Prostate gland (tissue), 2 donors: ENCODE measurements around the gene MPP4. TPM values are rescaled to one million over a fixed set of nuclear protein-coding genes. Genes with fewer than 3 reads are reported as not detected.

Experiments
- DNase-seq: peaks from one replicate; pipeline ENCODE4 v3.0.0-alpha.2; 2019; ENCODE audit warnings: low spot score
- H3K27ac ChIP-seq, 2 donors: fragments of 200-600 bp; sonication (generic); 2 replicates each; pipeline ENCODE4 v1.5.1; 2017 to 2019
- H3K27me3 ChIP-seq: fragments of 200-600 bp; sonication (generic); replicated peaks from 2 replicates; pipeline ENCODE4 v1.5.1; 2019; ENCODE audit not compliant: insufficient read depth
- H3K36me3 ChIP-seq, 2 donors: fragments of 200-600 bp; sonication (generic); 1 replicate in 1 of 2; 2 replicates in 1 of 2; pipeline versions ENCODE4 v1.5.1 to v1.8.1; 2017 to 2019
- H3K4me1 ChIP-seq: fragments of 200-600 bp; sonication (generic); replicated peaks from 2 replicates; pipeline ENCODE4 v1.5.1; 2019
- H3K4me3 ChIP-seq, 2 donors: fragments of 200-600 bp; sonication (generic); 2 replicates each; pipeline ENCODE4 v1.5.1; 2017 to 2019
- H3K9me3 ChIP-seq: fragments of 200-600 bp; sonication (generic); 2 replicates; pipeline ENCODE4 v1.5.1; 2017
- CTCF ChIP-seq, 4 experiments: fragments of 200-600 bp in 2 of 4; fragments of 450-650 bp in 2 of 4; sonication (generic) in 2 of 4; IDR thresholded peaks; 1 replicate in 3 of 4; 2 replicates in 1 of 4; pipeline ENCODE4 v1.5.1; 2016 to 2019; ENCODE audit warnings: antibody characterized with exemption in 4 of 4, mild to moderate bottlenecking in 2 of 4, moderate library complexity in 2 of 4
- POLR2A ChIP-seq: fragments of 450-650 bp; IDR thresholded peaks from one replicate; pipeline ENCODE4 v1.6.1; 2016; ENCODE audit warnings: antibody characterized with exemption, mild to moderate bottlenecking
- POLR2AphosphoS5 ChIP-seq: sonication (generic); formaldehyde crosslinking; IDR thresholded peaks from one replicate; pipeline ENCODE4 v1.6.1; 2017; ENCODE audit warnings: antibody characterized with exemption
- WGBS: methylation state at CpG from one replicate; pipeline ENCODE4 v1.1.5; 2018; 5-methylcytosine and 5-hydroxymethylcytosine counted together
- intact Hi-C: fragments of 100-400 bp; cut with DNase I; formaldehyde crosslinking; loops from one replicate; pipeline ENCODE4 v1.14.2; 2022
- total RNA-seq, 2 donors: library from RNA; depleted of rRNA; stranded (reverse); fragments of >200 nt; gene quantifications; one replicate each; pipeline ENCODE4 v1.1.0, GENCODE V29; 2016

MPP4 gene
- total RNA-seq, 2 donors from 2014 or later = not detected

GRCh38 chr2:201697899-201698298, 545 bp downstream of the MPP4 start:
- H3K9me3 ChIP-seq = no peaks in the 10 kb centered on the region
- intact Hi-C loops = no loop called here
- H3K36me3 ChIP-seq = no peaks in the 10 kb centered on the region
- TF ChIP-seq POLR2AphosphoS5 = no peak
- TF ChIP-seq CTCF (IDR thresholded peaks at IDR 0.05) = no peak
- no peak for TF ChIP-seq POLR2A
- H3K4me3 ChIP-seq = no peak overlapping the region
- WGBS = 40% methylated on average over 2 of the region's 2 CpGs
- no peaks in the 10 kb centered on the region for H3K4me1 ChIP-seq
- no peaks in the 10 kb centered on the region for H3K27me3 ChIP-seq
- no peak overlapping the region for H3K27ac ChIP-seq
- DNase-seq = no peak

GRCh38 chr2:201696151-201696659, 2.2 kb downstream of the MPP4 start:
- no peaks in the 10 kb centered on the region for H3K9me3 ChIP-seq

GRCh38 chr2:201685156-201685555, 13.3 kb downstream of the MPP4 start:
- intact Hi-C loops = no loop called here
- no peak overlapping the region for H3K27ac ChIP-seq
- H3K27me3 ChIP-seq = no peaks in the 10 kb centered on the region
- no peaks in the 10 kb centered on the region for H3K9me3 ChIP-seq
- 86% methylated on average over 3 of the region's 3 CpGs for WGBS
- no peaks in the 10 kb centered on the region for H3K36me3 ChIP-seq
- no peak for DNase-seq
- H3K4me3 ChIP-seq = no peak overlapping the region
- no peaks in the 10 kb centered on the region for H3K4me1 ChIP-seq
- TF ChIP-seq POLR2AphosphoS5 = no peak
- TF ChIP-seq CTCF (IDR thresholded peaks at IDR 0.05) = no peak
- no peak for TF ChIP-seq POLR2A

More at GRCh38 chr2:201696151-201696659, 2.2 kb downstream of the MPP4 start:
- no peaks in the 10 kb centered on the region for H3K27me3 ChIP-seq
- no peak overlapping the region for H3K27ac ChIP-seq
- no peak overlapping the region for H3K4me3 ChIP-seq
- WGBS = 54% methylated on average over 6 of the region's 6 CpGs
- intact Hi-C loops = no loop called here
- H3K36me3 ChIP-seq = no peaks in the 10 kb centered on the region
- DNase-seq = no peak
- no peaks in the 10 kb centered on the region for H3K4me1 ChIP-seq
- TF ChIP-seq POLR2AphosphoS5 (no peak), POLR2A (no peak)

- TF ChIP-seq POLR2AphosphoS5 (no peak), CTCF (IDR thresholded peaks at IDR 0.05) (no peak), POLR2A (no peak)
- no peak for DNase-seq
- H3K27me3 ChIP-seq = no peaks in the 10 kb centered on the region
- 47% methylated on average over 9 of the region's 9 CpGs for WGBS
- H3K36me3 ChIP-seq = no peaks in the 10 kb centered on the region
- no peak overlapping the region for H3K27ac ChIP-seq
- intact Hi-C loops = no loop called here
- H3K4me3 ChIP-seq = no peak overlapping the region
- no peaks in the 10 kb centered on the region for H3K4me1 ChIP-seq
- no peaks in the 10 kb centered on the region for H3K9me3 ChIP-seq
These were observed 17.7 kb downstream of the MPP4 start for GRCh38 chr2:201680743-201681142.

GRCh38 chr2:201678401-201678800, 20.0 kb downstream of the MPP4 start:
- intact Hi-C loops = no loop called here
- Histone ChIP-seq H3K9me3 (no peaks in the 10 kb centered on the region), H3K27me3 (no peaks in the 10 kb centered on the region), H3K27ac (no peak overlapping the region), H3K4me1 (no peaks in the 10 kb centered on the region), H3K36me3 (no peaks in the 10 kb centered on the region), H3K4me3 (no peak overlapping the region)
- no peak for TF ChIP-seq CTCF (IDR thresholded peaks at IDR 0.05)
- no peak for TF ChIP-seq POLR2AphosphoS5
- no peak for TF ChIP-seq POLR2A
- 74% methylated on average over 6 of the region's 6 CpGs for WGBS
- no peak for DNase-seq
